Measurements from ENCODE around the gene LILRB4.
"Not testable (repeated sequence)": the region's sequence is repeated elsewhere in the genome, so short reads cannot be mapped to it uniquely, and the experiment has no call there.

Gene LILRB4

GRCh38 chr19:54650108-54650655 is 12.6 kb upstream of the LILRB4 start:
- no peak for DNase-seq

GRCh38 chr19:54653181-54653809 is 9.5 kb upstream of the LILRB4 start:
- DNase-seq = no peak

GRCh38 chr19:54654447-54655321 is 8.1 kb upstream of the LILRB4 start:
- DNase-seq = no peak

GRCh38 chr19:54659300-54659699 is 3.5 kb upstream of the LILRB4 start:
- DNase-seq = no peak

- no peak for DNase-seq
Measured at GRCh38 chr19:54660306-54660705, 2.5 kb upstream of the LILRB4 start.

GRCh38 chr19:54660964-54661363 is 1.8 kb upstream of the LILRB4 start:
- DNase-seq = no peak

- DNase-seq = no peak
Measured at GRCh38 chr19:54661846-54662481, 821 bp upstream of the LILRB4 start.

- DNase-seq = no peak
Measured at GRCh38 chr19:54665530-54665929, 2.7 kb downstream of the LILRB4 start.

- no peak for DNase-seq
Measured at GRCh38 chr19:54667217-54667616, 4.4 kb downstream of the LILRB4 start.

- DNase-seq = no peak
Measured at GRCh38 chr19:54668353-54668752, 5.6 kb downstream of the LILRB4 start.

GRCh38 chr19:54670576-54671357 is 8.0 kb downstream of the LILRB4 start:
- DNase-seq = peak in 1 of 14 donors; percentile 10

GRCh38 chr19:54673222-54673621 is 10.4 kb downstream of the LILRB4 start:
- peak in 5 of 14 donors; percentile 4 to 17 (median 11) for DNase-seq

GRCh38 chr19:54674021-54674617 is 11.3 kb downstream of the LILRB4 start:
- no peak for DNase-seq

- not testable (repeated sequence) for DNase-seq
Measured at GRCh38 chr19:54676210-54676834, 13.5 kb downstream of the LILRB4 start.

GRCh38 chr19:54677217-54677616 is 14.4 kb downstream of the LILRB4 start:
- DNase-seq = no peak

GRCh38 chr19:54681596-54681995 is 18.8 kb downstream of the LILRB4 start:
- DNase-seq = not testable (repeated sequence)

- no peak for DNase-seq
Measured at GRCh38 chr19:54682306-54682856, 19.6 kb downstream of the LILRB4 start.

- no peak for DNase-seq
Measured at GRCh38 chr19:54684527-54684926, 21.7 kb downstream of the LILRB4 start.

- DNase-seq = no peak
Measured at GRCh38 chr19:54691582-54692297, 29.0 kb downstream of the LILRB4 start.

GRCh38 chr19:54692298-54692615 is 29.5 kb downstream of the LILRB4 start:
- DNase-seq = no peak

- DNase-seq = no peak
Measured at GRCh38 chr19:54694648-54695047, 31.9 kb downstream of the LILRB4 start.
